GM13977 (cell line): ENCODE results near the gene GNPTAB.
"Not testable (repeated sequence)": the region's sequence is repeated elsewhere in the genome, so short reads cannot be mapped to it uniquely, and the experiment has no call there.

Experiments
- DNase-seq: peaks from one replicate; pipeline ENCODE4 v3.0.0; 2012; ENCODE audit warnings: low spot score
- in situ Hi-C: fragments of 300-500 bp; cut with MboI; formaldehyde crosslinking; loops from one replicate; pipeline ENCODE4 v1.12.0; 2022; ENCODE audit warnings: low sequenced_read_pairs, low pct_unique_long_range_greater_than_20kb, mixed read lengths, inconsistent platforms; ENCODE audit not compliant: unreplicated experiment
- TF ChIP-seq, protein P1 (sequence below): IDR thresholded peaks from 2 replicates; pipeline ENCODE4 v1.5.1; 2012; ENCODE audit warnings: mild to moderate bottlenecking, control low read depth; ENCODE audit not compliant: insufficient read depth; ENCODE audit errors: extremely low read depth, missing control alignments

Gene GNPTAB

GRCh38 chr12:101858361-101858760, 27.6 kb upstream of the GNPTAB start:
- DNase-seq: no peak
- TF ChIP-seq, protein P1, sequence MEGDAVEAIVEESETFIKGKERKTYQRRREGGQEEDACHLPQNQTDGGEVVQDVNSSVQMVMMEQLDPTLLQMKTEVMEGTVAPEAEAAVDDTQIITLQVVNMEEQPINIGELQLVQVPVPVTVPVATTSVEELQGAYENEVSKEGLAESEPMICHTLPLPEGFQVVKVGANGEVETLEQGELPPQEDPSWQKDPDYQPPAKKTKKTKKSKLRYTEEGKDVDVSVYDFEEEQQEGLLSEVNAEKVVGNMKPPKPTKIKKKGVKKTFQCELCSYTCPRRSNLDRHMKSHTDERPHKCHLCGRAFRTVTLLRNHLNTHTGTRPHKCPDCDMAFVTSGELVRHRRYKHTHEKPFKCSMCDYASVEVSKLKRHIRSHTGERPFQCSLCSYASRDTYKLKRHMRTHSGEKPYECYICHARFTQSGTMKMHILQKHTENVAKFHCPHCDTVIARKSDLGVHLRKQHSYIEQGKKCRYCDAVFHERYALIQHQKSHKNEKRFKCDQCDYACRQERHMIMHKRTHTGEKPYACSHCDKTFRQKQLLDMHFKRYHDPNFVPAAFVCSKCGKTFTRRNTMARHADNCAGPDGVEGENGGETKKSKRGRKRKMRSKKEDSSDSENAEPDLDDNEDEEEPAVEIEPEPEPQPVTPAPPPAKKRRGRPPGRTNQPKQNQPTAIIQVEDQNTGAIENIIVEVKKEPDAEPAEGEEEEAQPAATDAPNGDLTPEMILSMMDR: no peak
- in situ Hi-C loops: no loop called here

DNA sequence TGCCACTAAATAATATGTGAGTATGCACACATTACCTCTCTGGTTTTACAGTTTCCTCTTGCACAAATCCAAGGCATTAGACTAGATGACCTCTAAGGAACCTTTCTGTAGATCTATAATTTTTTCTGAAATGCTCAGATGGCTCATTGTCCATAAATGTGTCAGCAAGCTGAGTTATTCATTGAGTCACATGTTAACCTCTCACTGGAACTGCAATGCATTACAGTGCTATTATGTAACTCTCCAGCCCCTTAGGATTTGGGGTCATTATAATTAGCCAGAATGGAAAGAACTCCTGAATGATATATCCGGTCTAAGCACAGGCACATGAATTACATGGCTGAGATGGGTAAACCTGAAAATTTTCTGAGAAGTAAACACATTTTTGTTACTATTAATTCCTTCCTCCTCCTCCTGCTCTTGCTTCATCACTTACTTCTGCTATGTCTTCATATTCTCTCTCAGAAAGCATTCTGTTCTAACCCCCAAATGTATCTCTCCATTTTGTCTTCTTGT, 26.3 kb upstream of the GNPTAB start:
- in situ Hi-C loops: no loop called here
- TF ChIP-seq, protein P1: no peak
- no peak for DNase-seq

DNA sequence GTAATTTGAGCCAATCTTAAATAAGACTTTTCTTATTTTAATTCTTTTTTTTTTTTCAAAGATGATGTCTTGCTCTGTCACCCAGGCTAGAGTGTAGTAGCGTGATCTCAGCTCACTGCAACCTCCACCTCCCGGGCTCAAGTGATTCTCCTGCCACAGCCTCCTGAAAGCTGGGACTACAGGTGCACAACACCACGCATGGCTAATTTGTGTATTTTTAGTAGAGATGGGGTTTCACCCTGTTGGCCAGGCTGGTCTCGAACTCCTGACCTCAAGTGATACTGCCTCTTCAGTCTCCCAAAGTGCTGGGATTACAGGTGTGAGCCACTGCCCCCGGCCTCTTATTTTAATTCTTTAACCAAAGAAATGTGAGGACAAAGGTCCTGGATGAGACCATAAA, 25.9 kb upstream of the GNPTAB start:
- DNase-seq, in situ Hi-C loops: not testable (repeated sequence)

DNA sequence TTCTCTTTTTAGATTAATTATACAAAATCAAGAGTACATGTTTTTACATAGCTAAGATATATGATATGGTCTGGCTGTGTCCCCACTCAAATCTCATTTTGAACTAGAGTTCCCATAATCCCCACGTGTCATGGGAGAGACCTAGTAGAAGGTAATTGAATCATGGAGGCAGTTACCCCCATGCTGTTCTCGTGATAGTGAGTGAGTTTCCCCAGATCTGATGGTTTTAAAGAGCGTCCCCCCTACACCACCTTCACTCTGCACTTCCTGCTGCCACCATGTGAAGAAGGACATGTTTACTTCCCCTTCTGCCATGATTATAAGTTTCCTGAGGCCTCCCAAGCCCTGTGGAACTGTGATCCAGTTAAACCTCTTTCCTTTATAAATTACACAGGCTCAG, 25.2 kb upstream of the GNPTAB start:
- TF ChIP-seq, protein P1: no peak

GRCh38 chr12:101855364-101855884, 24.7 kb upstream of the GNPTAB start:
- in situ Hi-C loops: no loop called here
- TF ChIP-seq, protein P1: no peak
- no peak for DNase-seq

More for the DNA sequence above, 25.2 kb upstream of the GNPTAB start:
- in situ Hi-C loops: no loop called here
- DNase-seq: no peak

DNA sequence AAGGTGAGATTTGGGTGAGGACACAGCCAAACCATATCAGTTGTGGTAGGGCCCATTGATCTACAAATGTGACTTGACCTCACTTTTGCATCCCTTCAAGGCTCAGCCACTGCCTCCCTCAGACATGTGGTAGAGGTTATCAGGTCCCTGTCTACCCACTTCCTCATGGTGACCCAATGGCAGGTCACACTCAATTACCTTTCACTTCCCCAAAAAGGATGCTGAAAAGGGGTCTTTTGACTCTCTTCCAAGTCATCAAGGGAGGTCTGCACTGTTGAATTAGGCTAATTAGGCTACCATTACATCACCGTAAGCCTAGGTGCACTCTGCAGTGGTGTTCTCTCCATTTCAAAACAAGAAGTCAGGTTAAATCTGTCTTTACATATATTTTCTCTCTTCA, 24.0 kb upstream of the GNPTAB start:
- TF ChIP-seq, protein P1: no peak
- in situ Hi-C loops: no loop called here
- DNase-seq: no peak

- TF ChIP-seq, protein P1: no peak
- in situ Hi-C loops: no loop called here
- no peak for DNase-seq
Measured at GRCh38 chr12:101852998-101853397, 22.2 kb upstream of the GNPTAB start.
